ENCODE results near the gene ARAP3. TPM values are rescaled to one million over a fixed set of nuclear protein-coding genes. Genes with fewer than 3 reads are reported as not detected.
"Not testable (repeated sequence)": the region's sequence is repeated elsewhere in the genome, so short reads cannot be mapped to it uniquely, and the experiment has no call there.

The ARAP3 gene, protein sequence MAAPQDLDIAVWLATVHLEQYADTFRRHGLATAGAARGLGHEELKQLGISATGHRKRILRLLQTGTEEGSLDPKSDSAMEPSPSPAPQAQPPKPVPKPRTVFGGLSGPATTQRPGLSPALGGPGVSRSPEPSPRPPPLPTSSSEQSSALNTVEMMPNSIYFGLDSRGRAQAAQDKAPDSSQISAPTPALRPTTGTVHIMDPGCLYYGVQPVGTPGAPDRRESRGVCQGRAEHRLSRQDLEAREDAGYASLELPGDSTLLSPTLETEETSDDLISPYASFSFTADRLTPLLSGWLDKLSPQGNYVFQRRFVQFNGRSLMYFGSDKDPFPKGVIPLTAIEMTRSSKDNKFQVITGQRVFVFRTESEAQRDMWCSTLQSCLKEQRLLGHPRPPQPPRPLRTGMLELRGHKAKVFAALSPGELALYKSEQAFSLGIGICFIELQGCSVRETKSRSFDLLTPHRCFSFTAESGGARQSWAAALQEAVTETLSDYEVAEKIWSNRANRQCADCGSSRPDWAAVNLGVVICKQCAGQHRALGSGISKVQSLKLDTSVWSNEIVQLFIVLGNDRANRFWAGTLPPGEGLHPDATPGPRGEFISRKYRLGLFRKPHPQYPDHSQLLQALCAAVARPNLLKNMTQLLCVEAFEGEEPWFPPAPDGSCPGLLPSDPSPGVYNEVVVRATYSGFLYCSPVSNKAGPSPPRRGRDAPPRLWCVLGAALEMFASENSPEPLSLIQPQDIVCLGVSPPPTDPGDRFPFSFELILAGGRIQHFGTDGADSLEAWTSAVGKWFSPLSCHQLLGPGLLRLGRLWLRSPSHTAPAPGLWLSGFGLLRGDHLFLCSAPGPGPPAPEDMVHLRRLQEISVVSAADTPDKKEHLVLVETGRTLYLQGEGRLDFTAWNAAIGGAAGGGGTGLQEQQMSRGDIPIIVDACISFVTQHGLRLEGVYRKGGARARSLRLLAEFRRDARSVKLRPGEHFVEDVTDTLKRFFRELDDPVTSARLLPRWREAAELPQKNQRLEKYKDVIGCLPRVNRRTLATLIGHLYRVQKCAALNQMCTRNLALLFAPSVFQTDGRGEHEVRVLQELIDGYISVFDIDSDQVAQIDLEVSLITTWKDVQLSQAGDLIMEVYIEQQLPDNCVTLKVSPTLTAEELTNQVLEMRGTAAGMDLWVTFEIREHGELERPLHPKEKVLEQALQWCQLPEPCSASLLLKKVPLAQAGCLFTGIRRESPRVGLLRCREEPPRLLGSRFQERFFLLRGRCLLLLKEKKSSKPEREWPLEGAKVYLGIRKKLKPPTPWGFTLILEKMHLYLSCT (N-terminal part only)
- total RNA-seq (1 to 10 TPM; 2.8 to 7.0 TPM), polyA plus RNA-seq (ENCODE audit: insufficient read length in 2 of 2) (10 to 100 TPM in 1 of 2 donors, 1 to 10 TPM in 1; 9.9 to 11.6 TPM)
- long read RNA-seq, donor 1 = 0 reads
- long read RNA-seq, donor 2 = 0 reads
- long read RNA-seq, donor 3 = 0 reads
- long read RNA-seq, donor 4, partial matches to known transcripts = 13 of 14 reads
- long read RNA-seq, donor 4, other reads (novel, unspliced or antisense) = 0 of 14 reads

DNA sequence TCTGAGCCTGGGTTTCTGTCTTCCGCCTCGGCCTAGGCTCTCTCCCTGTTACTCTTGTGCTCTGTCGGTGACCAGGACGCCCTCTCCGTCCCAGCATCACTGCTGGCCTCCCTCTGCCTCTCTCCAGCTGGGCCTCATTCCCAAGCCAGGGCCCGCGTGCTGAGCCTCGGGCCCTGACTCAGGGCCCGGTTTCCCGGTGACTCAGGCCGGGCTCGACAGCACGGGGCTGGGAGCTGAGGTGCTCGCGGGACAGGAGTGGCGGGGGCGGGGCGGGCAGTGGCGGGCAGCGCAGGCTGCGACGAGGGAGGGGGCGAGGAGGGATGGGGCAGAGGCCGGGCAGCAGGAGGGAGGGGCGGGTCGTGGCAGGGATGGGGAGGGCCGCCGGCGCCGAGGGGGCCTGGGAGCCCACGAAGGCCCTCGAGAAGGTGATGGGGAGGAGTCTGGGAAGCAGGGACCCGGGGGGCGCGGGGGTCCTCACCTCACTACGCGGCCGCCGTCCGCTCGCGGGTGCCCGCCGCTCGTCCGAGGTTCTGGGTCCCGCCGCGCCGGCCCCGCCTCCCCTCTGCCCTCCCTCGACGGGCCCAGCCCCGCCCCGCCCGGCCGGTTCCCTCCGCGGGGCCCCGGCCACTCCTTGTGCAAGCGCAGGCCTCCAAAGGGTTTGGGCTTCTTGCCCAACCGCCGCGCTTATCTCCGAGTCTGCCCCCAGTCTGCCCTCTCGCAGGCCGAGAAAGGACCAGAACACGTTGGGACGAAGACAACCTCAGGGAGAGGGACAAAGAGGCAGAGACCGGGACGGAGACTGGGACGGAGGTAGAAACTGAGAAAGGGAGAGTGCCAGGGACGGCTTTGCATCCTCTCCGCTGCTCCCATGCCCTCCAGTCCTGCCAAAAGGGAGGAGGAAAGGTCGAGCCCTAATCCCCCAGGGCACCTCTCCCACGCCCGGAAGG is at the start of gene ARAP3:
Gene ARAP3 (minus strand): TSS at position 536 of the 947 bp plus-strand sequence. CDS start 1,744 bp downstream, outside the sequence.
- Histone ChIP-seq H3K27ac (ENCODE audit: low read depth, low read length) (peak within 1 kb of the TSS; percentile 29), H3K9me3 (ENCODE audit: control insufficient read depth, insufficient read depth, low read length) (no peaks in the 10 kb centered on the region), H3K27me3 (ENCODE audit: control insufficient read depth, insufficient read depth, low read length) (no peaks in the 10 kb centered on the region), H3K4me1 (ENCODE audit: control insufficient read depth, insufficient read depth, low read length) (peaks cover 28% of the 10 kb centered on the region), H3K36me3 (ENCODE audit: control insufficient read depth, insufficient read depth, low read length) (peaks cover 6% of the 10 kb centered on the region), H3K4me3 (ENCODE audit: low read depth, low read length) (peak within 1 kb of the TSS; percentile 28)
- WGBS (ENCODE audit: insufficient coverage) = 9% methylated on average over 70 of the region's 77 CpGs
- DNase-seq (ENCODE audit: low read depth in 4 of 6, low spot score in 6 of 6) = peak in 1 of 6 donors; percentile 76

DNA sequence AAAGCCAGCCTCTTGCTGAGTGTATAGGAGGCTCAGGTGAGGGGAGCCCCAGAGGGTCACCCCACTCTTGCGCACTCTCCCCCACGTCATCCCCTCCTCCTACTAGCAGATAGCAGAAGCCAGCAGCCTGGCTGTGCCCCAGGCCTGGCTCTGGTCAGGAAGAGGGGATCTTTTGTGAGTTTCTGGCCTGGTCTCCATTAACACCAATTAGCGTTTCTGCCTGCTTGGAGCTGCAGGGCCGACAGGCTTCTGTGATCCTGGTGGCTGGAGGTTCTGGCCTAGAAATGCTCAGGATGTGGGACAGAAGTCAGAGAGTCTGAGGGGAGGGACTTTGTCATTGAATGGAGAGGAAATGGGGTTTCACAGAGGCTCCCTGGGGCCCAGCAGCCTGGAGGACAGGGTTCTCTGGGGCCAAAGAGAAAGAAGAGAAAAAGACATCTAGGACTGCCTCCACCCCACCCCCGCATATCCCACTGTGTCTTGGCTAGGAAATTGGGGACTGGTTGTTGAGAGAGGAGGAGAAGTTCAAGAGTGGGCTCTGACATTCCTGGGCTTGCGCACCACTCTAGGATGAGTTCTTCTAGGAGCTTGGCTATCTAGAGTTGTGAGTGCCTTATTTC is 47.5 kb upstream of the ARAP3 start:
- DNase-seq (ENCODE audit: low read depth in 4 of 6, low spot score in 6 of 6) = no peak
- no peaks in the 10 kb centered on the region for H3K27me3 ChIP-seq (ENCODE audit: control insufficient read depth, insufficient read depth, low read length)
- no peaks in the 10 kb centered on the region for H3K9me3 ChIP-seq (ENCODE audit: control insufficient read depth, insufficient read depth, low read length)
- 43% methylated on average over 2 of the region's 6 CpGs for WGBS (ENCODE audit: insufficient coverage)
- H3K36me3 ChIP-seq (ENCODE audit: control insufficient read depth, insufficient read depth, low read length) = no peaks in the 10 kb centered on the region
- H3K27ac ChIP-seq (ENCODE audit: low read depth, low read length) = no peak overlapping the region
- no peak overlapping the region for H3K4me3 ChIP-seq (ENCODE audit: low read depth, low read length)
- peaks cover 13% of the 10 kb centered on the region for H3K4me1 ChIP-seq (ENCODE audit: control insufficient read depth, insufficient read depth, low read length)

DNA sequence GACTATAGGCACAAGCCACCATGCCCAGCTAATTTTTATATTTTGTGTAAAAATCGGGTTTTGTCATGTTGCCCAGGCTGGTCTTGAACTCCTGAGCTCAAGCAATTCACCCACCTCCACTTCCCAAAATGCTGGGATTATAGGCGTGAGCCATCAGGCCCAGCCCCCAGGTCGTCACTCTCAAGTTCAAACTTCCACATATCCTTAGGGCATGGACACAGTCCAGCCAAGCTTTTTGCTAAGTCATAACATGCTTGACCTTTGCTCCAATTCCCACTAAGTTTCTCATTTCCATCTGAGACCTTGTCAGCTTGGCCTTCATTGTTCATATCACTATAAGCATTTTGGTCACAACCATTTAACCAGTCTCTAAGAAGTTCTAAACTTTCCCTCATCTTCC is 43.9 kb upstream of the ARAP3 start:
- 93% methylated on average over 2 of the region's 3 CpGs for WGBS (ENCODE audit: insufficient coverage)
- Histone ChIP-seq H3K4me3 (ENCODE audit: low read depth, low read length) (no peak overlapping the region), H3K27ac (ENCODE audit: low read depth, low read length) (no peak overlapping the region), H3K36me3 (ENCODE audit: control insufficient read depth, insufficient read depth, low read length) (no peaks in the 10 kb centered on the region), H3K4me1 (ENCODE audit: control insufficient read depth, insufficient read depth, low read length) (peaks cover 13% of the 10 kb centered on the region), H3K27me3 (ENCODE audit: control insufficient read depth, insufficient read depth, low read length) (no peaks in the 10 kb centered on the region), H3K9me3 (ENCODE audit: control insufficient read depth, insufficient read depth, low read length) (no peaks in the 10 kb centered on the region)
- DNase-seq (ENCODE audit: low read depth in 4 of 6, low spot score in 6 of 6) = no peak

DNA sequence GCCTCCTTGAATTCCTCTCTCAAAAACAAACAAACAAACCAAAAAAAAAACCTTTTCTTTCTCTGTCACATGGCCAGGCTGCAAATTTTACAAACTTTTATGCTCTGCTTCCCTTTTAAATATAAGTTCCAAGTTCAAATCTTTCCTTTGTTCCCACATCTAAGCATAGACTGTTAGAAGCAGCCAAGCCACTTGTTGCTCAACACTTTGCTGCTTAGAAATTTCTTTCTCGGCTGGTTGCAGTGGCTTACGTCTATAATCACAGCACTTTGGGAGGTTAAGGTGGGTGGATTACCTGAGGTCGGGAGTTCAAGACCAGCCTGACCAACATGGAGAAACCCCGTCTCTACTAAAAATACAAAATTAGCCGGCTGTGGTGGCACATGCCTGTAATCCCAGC is 43.1 kb upstream of the ARAP3 start:
- WGBS (ENCODE audit: insufficient coverage) = no CpG with 5 or more reads among the region's 5 CpGs
- H3K4me1 ChIP-seq (ENCODE audit: control insufficient read depth, insufficient read depth, low read length); H3K36me3 ChIP-seq (ENCODE audit: control insufficient read depth, insufficient read depth, low read length); DNase-seq (ENCODE audit: low read depth in 4 of 6, low spot score in 6 of 6); H3K9me3 ChIP-seq (ENCODE audit: control insufficient read depth, insufficient read depth, low read length); H3K27ac ChIP-seq (ENCODE audit: low read depth, low read length); H3K27me3 ChIP-seq (ENCODE audit: control insufficient read depth, insufficient read depth, low read length); H3K4me3 ChIP-seq (ENCODE audit: low read depth, low read length): not testable (repeated sequence)

DNA sequence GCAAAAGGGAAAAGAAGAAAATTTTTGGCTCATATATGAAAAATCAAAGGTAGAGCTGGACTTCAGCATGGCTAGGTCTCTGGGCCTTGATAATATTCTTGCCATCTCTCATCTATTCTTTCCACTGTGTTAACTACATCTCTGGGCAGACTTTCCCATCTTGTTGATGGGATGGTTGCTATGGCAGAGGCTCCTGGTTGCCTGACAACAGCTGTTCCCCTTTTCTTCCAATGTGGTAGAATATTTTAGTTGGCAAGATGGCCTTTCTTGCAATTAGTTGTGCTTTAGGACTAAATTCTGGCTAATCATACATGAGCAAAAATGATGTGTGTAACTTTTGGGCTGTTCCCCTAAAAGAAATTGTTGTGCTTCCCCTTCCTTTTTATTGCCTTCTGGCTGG is 40.2 kb upstream of the ARAP3 start:
- DNase-seq (ENCODE audit: low read depth in 4 of 6, low spot score in 6 of 6) = peak in 1 of 6 donors; percentile 66
- Histone ChIP-seq H3K4me3 (ENCODE audit: low read depth, low read length) (no peak overlapping the region), H3K27ac (ENCODE audit: low read depth, low read length) (no peak overlapping the region), H3K36me3 (ENCODE audit: control insufficient read depth, insufficient read depth, low read length) (no peaks in the 10 kb centered on the region), H3K9me3 (ENCODE audit: control insufficient read depth, insufficient read depth, low read length) (no peaks in the 10 kb centered on the region), H3K4me1 (ENCODE audit: control insufficient read depth, insufficient read depth, low read length) (no peaks in the 10 kb centered on the region), H3K27me3 (ENCODE audit: control insufficient read depth, insufficient read depth, low read length) (no peaks in the 10 kb centered on the region)

DNA sequence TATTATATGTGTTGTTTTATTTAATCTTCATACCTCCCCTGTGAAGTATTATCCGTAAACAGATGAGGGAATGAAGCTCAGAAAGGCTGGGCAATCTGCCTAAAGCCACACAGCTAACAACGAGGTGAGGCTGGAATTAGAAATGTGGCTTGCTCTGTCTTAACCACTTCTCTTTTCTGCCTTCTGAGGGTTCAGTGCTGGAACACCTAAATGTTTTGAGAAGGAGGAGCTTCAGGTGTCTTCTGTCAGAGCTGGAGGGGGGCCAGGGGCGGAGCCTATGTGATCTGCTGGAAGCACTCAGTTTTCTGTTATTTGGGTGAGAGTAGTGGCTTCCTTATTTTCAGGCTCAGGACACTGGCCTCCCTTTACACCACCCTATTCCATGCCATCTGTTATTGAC is 35.0 kb upstream of the ARAP3 start:
- Histone ChIP-seq H3K27me3 (ENCODE audit: control insufficient read depth, insufficient read depth, low read length) (no peaks in the 10 kb centered on the region), H3K4me1 (ENCODE audit: control insufficient read depth, insufficient read depth, low read length) (peaks cover 10% of the 10 kb centered on the region), H3K9me3 (ENCODE audit: control insufficient read depth, insufficient read depth, low read length) (no peaks in the 10 kb centered on the region), H3K36me3 (ENCODE audit: control insufficient read depth, insufficient read depth, low read length) (no peaks in the 10 kb centered on the region), H3K27ac (ENCODE audit: low read depth, low read length) (no peak overlapping the region), H3K4me3 (ENCODE audit: low read depth, low read length) (no peak overlapping the region)
- no peak for DNase-seq (ENCODE audit: low read depth in 4 of 6, low spot score in 6 of 6)
- no CpG with 5 or more reads among the region's 3 CpGs for WGBS (ENCODE audit: insufficient coverage)

DNA sequence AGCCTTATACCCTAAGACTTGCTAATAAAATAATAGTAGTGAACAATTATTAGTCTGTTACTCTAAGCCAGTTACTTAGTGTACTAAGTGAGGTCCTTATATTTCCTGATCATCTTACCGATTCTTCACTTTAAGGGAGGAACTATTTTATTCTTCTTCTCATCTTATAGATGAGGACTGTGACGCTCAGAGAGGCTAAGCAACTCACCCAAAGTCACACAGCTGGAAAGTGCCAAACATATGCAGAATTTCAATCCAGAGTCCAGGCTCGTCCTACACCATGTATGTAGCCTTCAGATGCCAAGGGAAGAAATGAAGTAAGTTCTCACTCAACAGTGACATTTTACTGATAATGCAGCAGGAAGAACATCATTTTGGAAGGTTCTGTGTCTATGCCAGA is 34.4 kb upstream of the ARAP3 start:
- H3K4me1 ChIP-seq (ENCODE audit: control insufficient read depth, insufficient read depth, low read length) = peaks cover 10% of the 10 kb centered on the region
- DNase-seq (ENCODE audit: low read depth in 4 of 6, low spot score in 6 of 6) = no peak
- 100% methylated on average over 1 of the region's 3 CpGs for WGBS (ENCODE audit: insufficient coverage)

DNA sequence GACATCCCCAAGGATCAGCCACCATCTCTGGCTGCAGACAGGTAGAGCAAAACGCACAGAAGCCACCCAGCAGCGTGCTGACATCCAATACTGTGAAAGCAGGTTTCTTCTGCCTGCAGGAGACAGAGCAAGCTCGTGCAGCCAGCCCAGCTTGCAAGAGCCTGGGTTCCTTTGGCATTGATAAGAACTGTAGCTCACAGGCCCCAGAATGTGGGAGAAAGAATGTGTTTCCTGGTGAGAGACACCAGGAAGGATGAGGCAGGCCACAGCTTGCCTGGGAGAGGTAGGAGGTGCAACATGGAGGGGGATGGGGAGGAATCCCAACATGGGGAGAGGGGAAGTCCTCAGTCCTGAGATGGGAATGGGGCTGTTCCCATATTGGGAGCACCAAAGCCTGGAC is 34.0 kb upstream of the ARAP3 start:
- 49% methylated on average over 3 of the region's 3 CpGs for WGBS (ENCODE audit: insufficient coverage)
- Histone ChIP-seq H3K9me3 (ENCODE audit: control insufficient read depth, insufficient read depth, low read length) (no peaks in the 10 kb centered on the region), H3K4me1 (ENCODE audit: control insufficient read depth, insufficient read depth, low read length) (peaks cover 10% of the 10 kb centered on the region), H3K36me3 (ENCODE audit: control insufficient read depth, insufficient read depth, low read length) (no peaks in the 10 kb centered on the region), H3K27ac (ENCODE audit: low read depth, low read length) (no peak overlapping the region), H3K27me3 (ENCODE audit: control insufficient read depth, insufficient read depth, low read length) (no peaks in the 10 kb centered on the region), H3K4me3 (ENCODE audit: low read depth, low read length) (no peak overlapping the region)
- DNase-seq (ENCODE audit: low read depth in 4 of 6, low spot score in 6 of 6) = no peak

More for the DNA sequence above, 34.4 kb upstream of the ARAP3 start:
- no peaks in the 10 kb centered on the region for H3K27me3 ChIP-seq (ENCODE audit: control insufficient read depth, insufficient read depth, low read length)
- no peaks in the 10 kb centered on the region for H3K9me3 ChIP-seq (ENCODE audit: control insufficient read depth, insufficient read depth, low read length)
- H3K4me3 ChIP-seq (ENCODE audit: low read depth, low read length) = no peak overlapping the region
- no peak overlapping the region for H3K27ac ChIP-seq (ENCODE audit: low read depth, low read length)
- no peaks in the 10 kb centered on the region for H3K36me3 ChIP-seq (ENCODE audit: control insufficient read depth, insufficient read depth, low read length)

Data from spinal cord (tissue), 10 donors.